ENCODE data around the gene MAPK8. TPM values are rescaled to one million over a fixed set of nuclear protein-coding genes. Genes with fewer than 3 reads are reported as not detected.
A peak's percentile ranks its signal among the peaks of the same experiment; 100 is the strongest.

MAPK8 gene
- total and polyA plus RNA-seq, 9 of the 15 experiments (the other 6 are each of a cell fraction or from before 2014, with no cell fraction given), result 6.4 to 159 (median 71.0) TPM

GRCh38 chr10:48306265-48306869 is at the start of gene MAPK8 (continued):
- TF ChIP-seq VEZF1 (CRISPR knock-in tag; IDR thresholded peaks at IDR 0.05) (peak; percentile 93), NR3C1 (CRISPR knock-in tag; IDR thresholded peaks at IDR 0.05) (peak; percentile 99), SP1 (CRISPR knock-in tag; IDR thresholded peaks at IDR 0.05) (peak; percentile 89), POLR2B (IDR thresholded peaks at IDR 0.05; ENCODE audit: low read depth, partially characterized antibody) (peak; percentile 35), THRAP3 (IDR thresholded peaks at IDR 0.05; ENCODE audit: borderline replicate concordance) (no peak), CREB3L1 (IDR thresholded peaks at IDR 0.05; ENCODE audit: borderline replicate concordance, low read depth) (peak; percentile 80), YY1 (IDR thresholded peaks at IDR 0.05; ENCODE audit: borderline replicate concordance in 1 of 3, control insufficient read depth in 1 of 3, extremely low read depth in 1 of 3, insufficient read depth in 3 of 3, insufficient read length in 1 of 3, insufficient replicate concordance in 2 of 3, low read depth in 1 of 3, low read length in 2 of 3) (peak in 2 of 3 experiments; percentile 13 to 40), ZBTB40 (IDR thresholded peaks at IDR 0.05) (no peak), ZBTB40 (CRISPR knock-in tag; IDR thresholded peaks at IDR 0.05) (peak; percentile 84), EZH2 (IDR thresholded peaks at IDR 0.05; ENCODE audit: borderline replicate concordance, low read depth, low read length) (no peak), USF2 (CRISPR knock-in tag; IDR thresholded peaks at IDR 0.05) (peak; percentile 93), ZFP1 (CRISPR knock-in tag; IDR thresholded peaks at IDR 0.05) (no peak), ZNF175 (CRISPR knock-in tag; IDR thresholded peaks at IDR 0.05; ENCODE audit: low read depth) (no peak; the same call in 1 of the 2 replicates), RBM17 (IDR thresholded peaks at IDR 0.05; ENCODE audit: borderline replicate concordance, low read depth, low read length) (no peak)

Data from K562 (cell line).